GM11168 (cell line): ENCODE results near the gene HMG20A.

ENCODE experiments used
- in situ Hi-C: fragments of 300-500 bp; cut with MboI; formaldehyde crosslinking; loops from one replicate; pipeline ENCODE4 v1.12.0; 2022; ENCODE audit warnings: low sequenced_read_pairs; ENCODE audit not compliant: unreplicated experiment

The HMG20A gene

DNA sequence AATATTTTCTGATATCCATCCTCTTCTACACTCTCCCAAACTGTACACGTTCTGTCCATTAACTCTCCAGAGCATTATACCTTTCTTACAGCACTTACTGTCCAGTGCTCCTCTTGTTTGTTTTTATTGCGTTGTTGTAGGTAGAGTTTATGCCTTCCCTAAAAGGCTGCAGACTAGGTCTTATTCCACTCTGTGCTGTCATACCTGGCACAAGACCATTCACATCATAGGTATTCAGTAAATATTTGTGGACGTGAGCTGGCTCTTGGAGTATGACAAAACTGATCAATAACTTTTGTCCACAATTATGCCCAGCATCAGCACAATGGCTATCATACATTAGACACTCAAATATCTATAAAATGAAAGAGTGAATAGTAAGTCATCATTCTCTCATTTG lies 4.4 kb downstream of the HMG20A start:
- in situ Hi-C loops, result loop anchor here (10.0 kb wide), 1 partner anchor 240 kb away; no protein-coding TSS in a partner anchor

DNA sequence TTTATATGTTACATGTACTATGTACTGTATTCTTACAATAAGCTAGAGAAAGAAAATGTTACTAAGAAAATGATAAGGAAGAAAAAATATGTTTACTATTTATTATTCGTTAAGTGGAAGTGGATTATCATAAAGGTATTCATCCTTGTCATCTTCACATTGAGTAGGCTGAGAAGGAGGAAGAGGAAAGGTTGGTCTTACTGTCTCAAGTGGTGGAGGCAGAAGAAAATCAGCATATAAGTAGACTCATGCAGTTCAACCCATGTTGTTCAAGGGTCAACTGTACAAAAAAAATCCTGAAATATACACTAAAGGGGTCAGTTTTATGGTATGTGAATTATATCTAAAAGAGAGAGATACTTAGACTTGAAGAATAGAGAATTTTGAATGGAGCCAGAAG lies 5.7 kb downstream of the HMG20A start:
- in situ Hi-C loops, result loop anchor here (10.0 kb wide), 1 partner anchor 242 kb away; no protein-coding TSS in a partner anchor

- in situ Hi-C loops, result loop anchor here (10.0 kb wide), 1 partner anchor 242 kb away; no protein-coding TSS in a partner anchor
Observed at GRCh38 chr15:77426871-77427270, 6.2 kb downstream of the HMG20A start.

DNA sequence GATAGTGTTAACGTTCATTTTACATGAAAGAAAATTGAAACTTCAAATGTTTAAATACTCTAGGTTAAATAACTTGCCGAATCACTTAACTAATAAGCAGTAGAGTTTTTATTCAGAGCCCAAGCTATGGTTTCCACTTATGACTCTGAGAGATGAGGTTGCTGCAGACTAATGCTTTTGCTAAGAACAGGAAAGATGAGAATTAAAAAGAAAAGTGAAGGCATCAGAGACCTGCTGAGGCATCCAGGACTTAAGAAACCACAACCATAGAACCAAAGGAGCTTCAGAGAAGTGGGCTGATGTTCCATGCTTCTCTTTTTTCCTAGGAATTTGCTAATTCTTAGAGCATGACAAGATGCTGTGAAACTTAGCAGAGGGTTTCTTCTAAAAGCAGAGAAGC lies 9.5 kb downstream of the HMG20A start:
- in situ Hi-C loops, result no loop called here

DNA sequence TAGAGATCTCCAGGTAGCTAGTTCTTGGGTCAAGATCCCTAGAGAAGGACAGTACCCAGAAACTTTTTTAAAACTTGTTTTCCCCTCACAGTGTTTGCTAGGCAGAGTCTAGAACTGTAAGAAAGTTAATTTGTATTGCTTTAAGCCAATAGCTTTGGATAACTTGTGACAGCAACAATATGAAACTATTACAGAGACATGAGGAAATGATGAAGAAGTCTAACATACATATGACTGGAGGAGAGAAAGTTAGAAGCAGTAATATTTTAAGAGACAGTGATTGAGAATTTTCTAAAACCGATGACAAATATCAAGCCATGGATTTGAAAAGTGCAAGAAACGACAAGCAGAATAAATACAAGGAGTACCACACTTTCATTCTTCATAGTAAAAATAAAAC lies 10.0 kb downstream of the HMG20A start:
- in situ Hi-C loops, result no loop called here

DNA sequence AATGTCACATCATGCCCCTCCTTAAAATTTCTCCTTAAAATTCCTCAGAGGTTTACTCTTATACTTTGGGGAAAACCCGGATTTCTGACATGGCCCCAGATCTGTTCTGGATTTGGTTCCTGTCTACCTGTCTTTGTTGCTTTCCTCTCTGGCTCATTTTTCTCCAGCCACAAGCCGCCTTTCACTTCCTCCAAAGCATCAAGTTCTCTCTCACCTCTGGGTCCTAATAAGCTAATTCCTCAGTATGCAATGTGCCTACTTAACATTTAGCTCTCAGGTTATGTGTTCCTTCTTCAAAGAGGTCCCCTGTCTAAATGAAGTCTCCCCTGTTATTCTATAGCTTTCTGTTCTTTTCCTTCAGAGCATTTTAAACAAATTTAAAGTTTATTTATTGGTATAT lies 16.1 kb downstream of the HMG20A start:
- in situ Hi-C loops, result no loop called here

GRCh38 chr15:77437264-77437663 lies 16.6 kb downstream of the HMG20A start:
- in situ Hi-C loops, result no loop called here

DNA sequence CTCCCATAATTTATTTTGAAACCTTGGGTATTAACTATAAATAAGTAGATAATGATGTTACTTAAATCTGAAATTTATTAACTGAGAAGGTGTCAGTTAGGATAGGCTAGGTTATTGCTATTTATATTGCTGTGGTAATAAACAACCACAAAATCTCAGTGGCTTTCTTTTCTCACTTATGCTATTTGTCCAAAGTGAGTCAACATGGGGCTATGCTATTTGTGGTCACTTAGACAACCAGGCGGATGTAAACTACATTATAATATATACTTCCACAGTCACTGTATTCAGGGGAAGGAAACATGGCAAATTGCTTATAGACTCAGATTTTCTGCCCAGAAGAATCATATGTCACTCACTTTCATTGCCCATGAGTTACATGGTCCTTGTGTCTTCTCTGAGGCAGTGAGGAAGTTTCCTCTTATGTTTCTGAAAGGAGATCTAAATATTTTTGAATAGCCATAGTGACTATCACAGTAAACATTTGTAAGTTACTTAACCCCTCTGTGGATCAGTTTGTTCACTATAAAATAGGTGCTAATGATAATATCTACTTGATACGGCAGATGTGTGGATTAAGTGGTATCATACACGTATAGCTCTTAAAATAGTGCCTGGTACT lies 19.8 kb downstream of the HMG20A start:
- in situ Hi-C loops, result no loop called here

DNA sequence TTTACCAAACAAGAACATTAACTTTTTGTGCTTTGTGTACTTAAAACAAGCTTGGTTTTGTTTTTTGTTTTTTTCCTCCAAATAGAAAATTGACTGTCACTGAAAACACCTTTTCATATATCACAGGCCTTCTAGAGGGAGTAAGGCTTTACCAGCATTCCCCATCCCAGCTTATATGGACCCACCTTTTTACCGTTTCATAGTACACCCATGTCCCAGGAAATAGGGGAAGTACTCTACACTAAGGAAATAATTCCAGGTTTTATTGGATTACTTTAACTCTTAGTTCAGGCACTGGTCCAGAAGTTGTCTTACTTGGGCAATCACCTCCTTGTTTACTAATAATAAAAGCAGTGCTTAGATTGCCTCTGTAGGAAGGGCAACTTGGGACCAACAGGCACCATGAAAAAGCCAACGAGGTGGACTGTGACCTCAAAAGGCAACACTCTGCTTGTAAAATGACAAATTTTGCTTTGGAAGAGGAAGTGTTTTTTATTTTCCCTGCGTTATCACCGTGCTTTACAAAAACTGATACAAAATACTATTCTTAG lies 26.2 kb downstream of the HMG20A start:
- in situ Hi-C loops, result no loop called here

GRCh38 chr15:77454265-77454664 lies 33.6 kb downstream of the HMG20A start:
- in situ Hi-C loops, result no loop called here

DNA sequence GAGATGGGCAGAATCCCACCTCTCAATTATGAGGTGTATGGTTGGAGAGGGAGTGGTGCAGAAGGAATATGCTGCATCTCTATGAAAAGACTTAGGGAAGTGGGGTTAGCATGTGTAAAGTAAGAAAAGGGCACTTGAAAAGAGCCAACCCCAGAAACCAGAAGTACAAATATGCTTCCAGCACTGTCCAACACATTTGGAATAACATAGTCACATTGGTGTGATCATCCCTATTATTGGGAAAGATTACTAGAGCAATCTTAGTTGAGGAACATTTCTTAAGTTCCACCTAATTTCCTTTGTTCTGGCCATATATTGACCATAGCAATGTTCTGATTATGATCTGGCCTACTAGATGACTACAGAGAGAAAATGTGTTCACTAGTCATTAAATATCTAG lies 34.3 kb downstream of the HMG20A start:
- in situ Hi-C loops, result no loop called here

DNA sequence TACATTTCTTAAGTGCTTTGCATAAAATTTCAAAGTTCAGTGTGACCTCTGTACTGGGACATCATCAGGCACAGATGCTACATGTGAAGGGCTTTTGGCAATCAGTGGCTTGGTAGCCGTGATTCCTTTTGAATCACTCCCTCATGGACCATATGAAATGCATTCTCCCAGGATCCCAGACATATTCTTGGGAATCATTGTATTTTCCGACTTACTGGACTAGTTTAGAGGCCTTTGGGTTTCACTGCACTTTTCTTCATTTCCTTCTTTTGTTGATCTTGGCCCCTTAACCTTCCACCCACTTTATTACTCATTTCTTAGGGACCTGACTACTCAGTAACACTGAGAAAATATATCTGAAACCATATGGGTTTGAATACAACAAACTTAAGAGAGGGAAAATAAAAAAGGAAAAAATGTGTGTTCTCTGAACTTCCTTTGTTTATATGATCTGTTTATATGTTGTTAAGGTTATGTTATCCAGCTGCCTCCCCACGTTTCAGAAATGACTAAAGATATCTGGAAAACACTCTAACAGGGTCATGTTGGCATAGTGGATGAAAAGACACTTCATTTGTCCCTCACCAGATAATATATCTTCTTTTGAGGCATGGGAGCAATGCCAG lies 35.1 kb downstream of the HMG20A start:
- in situ Hi-C loops, result no loop called here

DNA sequence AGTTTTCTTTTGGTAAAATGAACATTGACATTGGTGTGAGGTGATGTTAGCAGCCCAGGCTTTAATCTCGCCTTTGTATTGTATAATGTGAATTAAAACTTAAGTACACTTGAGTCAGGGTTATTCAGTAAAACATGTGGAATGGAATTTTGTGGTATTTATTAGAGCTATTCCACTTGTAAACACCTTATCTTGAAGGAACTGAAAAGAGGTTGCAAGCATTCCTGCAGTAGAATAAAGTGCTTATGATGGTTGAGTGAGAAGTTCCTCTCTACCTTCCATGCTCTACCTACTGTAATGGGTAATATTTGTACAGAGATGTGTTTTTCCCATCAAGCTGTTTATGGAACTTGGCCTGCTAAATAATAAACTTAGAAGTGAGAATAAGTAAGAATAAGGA lies 36.1 kb downstream of the HMG20A start:
- in situ Hi-C loops, result no loop called here

- in situ Hi-C loops, result no loop called here
Observed at GRCh38 chr15:77457191-77457904, 36.7 kb downstream of the HMG20A start.

- in situ Hi-C loops, result no loop called here
Observed at GRCh38 chr15:77457905-77458265, 37.2 kb downstream of the HMG20A start.

- in situ Hi-C loops, result no loop called here
Observed at GRCh38 chr15:77459031-77459430, 38.3 kb downstream of the HMG20A start.

GRCh38 chr15:77461486-77461885 lies 40.8 kb downstream of the HMG20A start:
- in situ Hi-C loops, result no loop called here

DNA sequence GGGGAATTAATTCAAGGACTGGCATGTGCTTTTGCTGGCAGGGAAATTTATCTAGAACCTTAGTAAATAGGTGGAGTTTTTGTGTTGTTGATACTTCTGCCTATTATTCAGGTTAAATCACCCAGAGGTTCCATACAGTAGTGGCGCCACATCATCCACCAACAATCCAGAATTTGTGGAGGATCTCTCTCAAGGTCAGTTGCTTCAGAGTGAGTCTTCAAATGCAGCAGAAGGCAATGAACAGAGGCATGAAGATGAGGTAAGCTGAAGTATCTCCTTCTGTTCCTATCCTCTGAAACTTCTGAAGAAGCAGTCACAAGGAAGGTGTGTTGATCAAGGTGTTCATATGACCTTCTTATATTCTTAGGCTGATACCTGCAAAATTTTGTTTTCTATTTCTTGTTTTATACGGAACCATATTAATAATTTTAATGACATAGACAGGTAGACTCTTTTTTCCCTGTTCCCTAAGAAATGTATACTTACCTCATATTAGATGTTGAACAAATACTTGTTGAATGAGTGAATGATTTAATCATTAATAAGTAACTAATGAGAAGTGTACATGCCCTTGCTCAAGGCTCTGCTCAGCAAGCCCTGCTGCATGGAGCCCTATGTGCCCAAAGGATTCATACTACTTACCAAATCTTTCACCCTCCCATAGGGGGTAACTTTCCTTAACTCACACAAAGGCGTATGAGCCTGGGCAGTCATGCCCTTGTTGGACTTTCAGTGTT lies 43.6 kb downstream of the HMG20A start:
- in situ Hi-C loops, result no loop called here

- in situ Hi-C loops, result no loop called here
Observed at GRCh38 chr15:77466521-77466920, 45.8 kb downstream of the HMG20A start.

GRCh38 chr15:77468896-77469295 lies 48.2 kb downstream of the HMG20A start:
- in situ Hi-C loops, result no loop called here

GRCh38 chr15:77470235-77470634 lies 49.5 kb downstream of the HMG20A start:
- in situ Hi-C loops, result no loop called here
